ENCODE measurements around the gene KIF19.

GRCh38 chr17:74369221-74369620 lies 43.2 kb downstream of the KIF19 start:
- TF ChIP-seq CTCF (IDR thresholded peaks at IDR 0.05; ENCODE audit: borderline replicate concordance, extremely low read depth, low read length, poor library complexity, severe bottlenecking) = no peak
- no peak for TF ChIP-seq EZH2 (IDR thresholded peaks at IDR 0.05; ENCODE audit: borderline replicate concordance, low read depth, low read length, severe bottlenecking)

Measured in DND-41 (cell line).